T-helper 1 cell (primary cell): ENCODE results near the gene TRIM43.
"Not testable (repeated sequence)": the region's sequence is repeated elsewhere in the genome, so short reads cannot be mapped to it uniquely, and the experiment has no call there.

ENCODE experiments used
- DNase-seq, 5 donors: peaks; one replicate each; pipeline ENCODE4 v3.0.0-alpha.2; 2012 to 2020

The TRIM43 gene

GRCh38 chr2:95641787-95642186 is 50.0 kb downstream of the TRIM43 start:
- not testable (repeated sequence) for DNase-seq

GRCh38 chr2:95642360-95642759 is 50.6 kb downstream of the TRIM43 start:
- not testable (repeated sequence) for DNase-seq

GRCh38 chr2:95642951-95643350 is 51.1 kb downstream of the TRIM43 start:
- not testable (repeated sequence) for DNase-seq

- not testable (repeated sequence) for DNase-seq
These were observed 53.5 kb downstream of the TRIM43 start for GRCh38 chr2:95645312-95645711.

GRCh38 chr2:95646274-95646994 is 54.6 kb downstream of the TRIM43 start:
- not testable (repeated sequence) for DNase-seq

- not testable (repeated sequence) for DNase-seq
These were observed 57.2 kb downstream of the TRIM43 start for GRCh38 chr2:95648894-95649544.
